Keratinocyte (primary cell): ENCODE measurements around the gene PCCB.
"Not testable (repeated sequence)": the region's sequence is repeated elsewhere in the genome, so short reads cannot be mapped to it uniquely, and the experiment has no call there.

ENCODE experiments used
- CTCF ChIP-seq, 3 experiments: IDR thresholded peaks in 1 of 3; conservative IDR thresholded peaks in 1 of 3; optimal IDR thresholded peaks in 1 of 3; 2 replicates in 2 of 3; 3 replicates in 1 of 3; pipeline versions ENCODE3 to v1.5.1; 2011; ENCODE audit warnings: low read length in 3 of 3, mild to moderate bottlenecking in 3 of 3, moderate library complexity in 2 of 3, control low read depth in 1 of 3, inconsistent platforms in 1 of 3; ENCODE audit not compliant: insufficient read depth in 2 of 3; ENCODE audit errors: extremely low read depth in 1 of 3
- EZH2 ChIP-seq: IDR thresholded peaks from one replicate; pipeline ENCODE4 v1.6.1; 2012; ENCODE audit warnings: inconsistent platforms, mild to moderate bottlenecking, low read length, moderate library complexity

GRCh38 chr3:136222746-136223145, 27.4 kb upstream of the PCCB start:
- TF ChIP-seq EZH2; CTCF (optimal IDR thresholded peaks at IDR 0.05 in 1 of 3, IDR thresholded peaks at IDR 0.05 in 1 of 3, conservative IDR thresholded peaks at IDR 0.05 in 1 of 3; ENCODE audit: extremely low read depth in 1 of 3, insufficient read depth in 2 of 3, low read length in 3 of 3): not testable (repeated sequence)
